GM12872 (cell line): ENCODE measurements around the gene ZNF532.

Source experiments
- TF ChIP-seq, protein P1 (sequence below): IDR thresholded peaks from 3 replicates; pipeline ENCODE4 v1.5.1; 2011; ENCODE audit warnings: low read depth, mild to moderate bottlenecking, low read length, moderate library complexity; ENCODE audit not compliant: insufficient read depth

ZNF532 gene

DNA sequence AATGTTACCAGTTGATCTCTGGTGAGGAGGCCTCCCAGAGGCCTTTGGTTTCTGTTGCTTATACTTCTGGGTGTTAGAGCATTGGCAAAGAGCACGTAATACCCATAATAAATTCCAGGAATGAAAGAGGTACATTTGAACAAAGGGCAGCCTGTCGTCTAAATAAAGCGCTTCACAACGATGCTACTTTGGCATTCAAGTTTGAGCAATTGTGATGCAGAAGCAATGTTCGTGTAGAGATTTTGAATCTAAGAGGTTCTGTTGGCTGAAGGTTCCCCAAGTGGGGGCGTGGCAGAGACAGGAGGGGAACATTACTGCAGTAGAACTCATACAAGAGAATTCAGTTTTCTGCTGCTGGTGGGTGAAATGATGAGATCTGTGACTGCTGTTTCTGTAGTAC lies 27.8 kb downstream of the ZNF532 start:
- TF ChIP-seq, protein P1, sequence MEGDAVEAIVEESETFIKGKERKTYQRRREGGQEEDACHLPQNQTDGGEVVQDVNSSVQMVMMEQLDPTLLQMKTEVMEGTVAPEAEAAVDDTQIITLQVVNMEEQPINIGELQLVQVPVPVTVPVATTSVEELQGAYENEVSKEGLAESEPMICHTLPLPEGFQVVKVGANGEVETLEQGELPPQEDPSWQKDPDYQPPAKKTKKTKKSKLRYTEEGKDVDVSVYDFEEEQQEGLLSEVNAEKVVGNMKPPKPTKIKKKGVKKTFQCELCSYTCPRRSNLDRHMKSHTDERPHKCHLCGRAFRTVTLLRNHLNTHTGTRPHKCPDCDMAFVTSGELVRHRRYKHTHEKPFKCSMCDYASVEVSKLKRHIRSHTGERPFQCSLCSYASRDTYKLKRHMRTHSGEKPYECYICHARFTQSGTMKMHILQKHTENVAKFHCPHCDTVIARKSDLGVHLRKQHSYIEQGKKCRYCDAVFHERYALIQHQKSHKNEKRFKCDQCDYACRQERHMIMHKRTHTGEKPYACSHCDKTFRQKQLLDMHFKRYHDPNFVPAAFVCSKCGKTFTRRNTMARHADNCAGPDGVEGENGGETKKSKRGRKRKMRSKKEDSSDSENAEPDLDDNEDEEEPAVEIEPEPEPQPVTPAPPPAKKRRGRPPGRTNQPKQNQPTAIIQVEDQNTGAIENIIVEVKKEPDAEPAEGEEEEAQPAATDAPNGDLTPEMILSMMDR, result no peak

DNA sequence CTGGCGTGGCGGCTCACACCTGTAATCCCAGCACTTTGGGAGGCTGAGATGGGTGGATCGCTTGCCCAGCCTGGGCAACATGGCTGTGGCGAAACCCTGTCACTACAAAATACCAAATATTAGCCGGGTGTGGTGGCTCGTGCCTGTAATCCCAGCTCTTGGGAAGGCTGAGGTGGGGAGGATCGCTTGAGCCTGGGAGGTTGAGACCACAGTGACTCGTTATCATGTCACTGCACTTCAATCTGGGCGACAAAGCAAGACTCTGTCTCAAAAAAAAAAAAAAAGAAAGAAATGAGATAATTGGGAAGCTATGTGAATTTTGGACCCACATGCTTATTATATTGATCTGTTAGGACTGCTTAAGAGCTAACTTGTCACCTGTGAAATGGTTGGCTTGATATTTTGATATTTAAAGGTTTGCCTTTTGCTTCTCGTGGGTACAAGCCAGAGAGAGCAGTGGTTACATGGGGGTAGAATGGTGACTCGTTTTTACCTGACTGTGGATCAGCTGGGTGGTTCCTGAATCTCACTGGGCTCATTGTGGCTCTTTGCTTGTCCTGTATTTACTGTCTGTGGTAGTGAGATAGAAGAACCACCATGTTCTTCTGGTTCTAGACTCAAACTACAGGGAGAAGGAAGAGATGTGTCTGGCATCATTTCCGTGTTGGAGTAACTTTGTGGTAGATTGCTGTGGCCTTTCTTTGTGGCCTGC lies 28.9 kb downstream of the ZNF532 start:
- TF ChIP-seq, protein P1, result no peak

DNA sequence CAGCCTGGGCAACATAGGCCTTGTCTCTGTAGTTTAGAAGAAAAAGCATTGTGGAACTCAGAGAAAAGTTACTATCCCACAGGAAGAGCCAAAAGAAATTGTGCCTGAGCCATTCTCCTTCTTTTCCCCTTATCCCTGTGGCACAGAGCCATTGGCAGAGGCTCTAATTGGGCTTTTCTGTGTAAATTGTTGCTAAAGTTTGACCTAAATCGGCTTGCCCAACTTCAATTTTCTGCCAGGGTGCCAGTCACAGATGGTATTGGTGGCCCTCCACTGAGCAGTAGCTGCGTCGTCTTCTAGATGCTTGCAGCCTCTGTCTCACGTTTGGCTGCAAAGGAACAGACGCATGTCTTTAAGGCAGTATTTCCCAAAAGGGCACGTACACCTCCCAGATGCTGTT lies 30.3 kb downstream of the ZNF532 start:
- TF ChIP-seq, protein P1, result no peak

DNA sequence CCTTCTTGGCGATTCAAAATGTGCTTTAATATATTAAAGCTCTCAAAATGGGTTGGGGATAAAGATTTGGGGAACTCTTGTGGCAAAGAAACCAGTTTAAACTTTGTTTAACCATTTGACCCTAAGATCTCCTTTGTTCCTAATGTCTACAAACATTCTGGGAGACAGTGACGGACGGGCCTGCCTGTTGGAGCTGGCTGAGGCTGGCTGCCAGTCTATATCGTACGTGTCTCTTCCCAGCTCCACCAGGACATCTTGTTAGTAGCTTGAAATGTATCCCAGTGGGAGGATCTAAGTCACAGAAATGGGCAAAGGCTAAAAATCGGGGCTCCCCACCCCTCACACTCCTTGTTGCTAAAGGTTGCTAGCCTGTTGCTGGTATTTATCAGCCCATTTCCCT lies 30.7 kb downstream of the ZNF532 start:
- TF ChIP-seq, protein P1, result no peak

DNA sequence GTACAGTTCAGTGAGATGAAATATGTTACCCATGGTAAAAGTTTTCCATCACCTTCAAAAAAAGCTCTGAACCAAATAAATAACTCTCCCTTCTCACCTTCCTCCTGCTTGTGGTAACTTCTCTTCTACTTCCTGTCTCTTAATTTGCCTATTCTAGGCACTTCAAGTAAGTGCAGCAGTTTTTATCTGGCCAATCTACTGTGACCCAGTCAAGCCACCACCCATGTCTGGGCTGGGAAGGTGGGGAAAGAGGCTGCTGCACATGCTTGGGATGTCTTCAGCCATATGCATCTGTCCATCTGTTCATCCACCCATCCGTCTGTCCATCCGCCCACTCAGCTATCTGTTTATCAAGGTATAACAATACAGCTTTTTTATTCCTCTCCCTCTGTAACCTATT lies 31.6 kb downstream of the ZNF532 start:
- TF ChIP-seq, protein P1, result no peak

DNA sequence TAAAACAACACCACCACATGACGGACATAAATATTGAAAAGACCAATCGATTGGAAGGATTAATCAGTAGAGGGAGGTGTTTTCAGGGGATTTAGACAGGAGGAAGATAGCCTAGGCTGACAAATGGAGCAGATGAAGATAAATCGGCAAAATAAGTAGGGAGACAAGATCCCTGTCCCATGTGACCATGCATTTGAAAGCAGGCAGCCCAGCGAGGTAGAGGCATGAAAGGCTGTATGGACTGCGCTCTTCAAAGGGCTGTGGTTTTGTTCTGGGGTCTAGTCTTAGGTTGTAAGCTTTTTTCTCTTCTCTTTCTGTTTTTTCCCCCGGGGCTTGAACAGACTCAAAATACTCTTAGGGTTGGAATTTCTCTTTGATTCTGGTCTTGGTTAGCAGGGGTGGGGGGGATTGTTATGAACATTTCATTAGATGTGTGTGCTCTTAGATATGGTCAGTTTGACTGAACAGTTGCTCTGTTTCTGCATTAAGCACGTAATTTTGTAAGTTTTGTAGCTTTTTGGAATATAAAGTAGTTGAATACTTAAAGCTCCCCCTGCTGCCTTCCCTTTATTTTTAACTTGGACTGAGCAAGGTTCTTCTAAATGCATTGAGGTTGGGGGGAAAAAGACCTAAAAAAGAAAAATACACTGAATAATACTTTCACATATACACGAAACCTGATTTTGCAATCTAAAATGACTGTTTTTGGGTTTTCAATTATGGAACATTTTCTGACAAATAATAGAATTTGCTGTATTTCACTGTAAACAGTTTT lies 32.2 kb downstream of the ZNF532 start:
- TF ChIP-seq, protein P1, result no peak

DNA sequence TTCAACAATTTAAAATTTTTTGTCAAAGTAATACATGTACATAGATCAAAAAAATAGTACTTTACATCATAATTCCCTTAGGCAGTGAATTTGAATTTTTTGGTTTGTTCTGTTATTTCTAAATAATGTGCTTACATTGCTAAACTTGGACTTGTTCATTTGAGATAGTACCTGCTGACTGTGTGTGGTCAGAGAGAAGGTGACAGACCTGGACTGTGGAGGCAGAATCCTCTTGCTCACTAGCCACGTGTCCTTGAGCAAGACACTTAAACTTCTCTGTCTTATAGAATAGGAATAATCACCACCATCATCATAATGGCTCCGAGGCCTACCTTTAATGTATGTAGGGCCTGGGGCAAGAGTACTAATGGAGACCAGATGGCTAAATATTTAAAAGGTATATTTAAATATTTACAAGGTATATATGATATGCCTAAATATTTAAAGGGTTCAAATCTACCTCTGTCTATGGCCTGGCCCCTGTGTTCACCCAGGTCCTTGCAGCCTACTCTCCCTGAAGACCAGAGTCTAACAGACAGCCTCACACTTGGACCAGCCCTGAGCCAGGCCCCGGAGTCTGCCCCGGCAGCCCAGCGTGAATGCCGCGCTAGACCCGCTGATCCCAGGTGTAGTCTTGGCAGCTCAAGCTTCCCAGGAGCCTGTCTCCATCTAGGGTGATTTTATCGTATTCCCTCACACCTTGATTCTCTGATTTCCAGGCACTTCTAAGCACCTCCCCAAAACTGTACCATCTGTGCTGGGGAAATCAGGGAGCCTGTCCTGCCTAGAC lies 33.5 kb downstream of the ZNF532 start:
- TF ChIP-seq, protein P1, result no peak
